ENCODE measurements around the gene PCDH8.
A peak's percentile ranks its signal among the peaks of the same experiment; 100 is the strongest.

PCDH8 gene

GRCh38 chr13:52862358-52863206, 14.1 kb upstream of the PCDH8 start:
- H3K27ac ChIP-seq, result no peak overlapping the region
- H2AFZ ChIP-seq (ENCODE audit: low read depth), result no peak overlapping the region
- no peaks in the 10 kb centered on the region for H3K36me3 ChIP-seq (ENCODE audit: insufficient read depth)
- no peak overlapping the region for H3K4me2 ChIP-seq
- H3K9ac ChIP-seq, result no peak overlapping the region
- peaks cover 63% of the 10 kb centered on the region for H3K4me1 ChIP-seq (ENCODE audit: low read depth, poor library complexity, severe bottlenecking)
- H3K79me2 ChIP-seq (ENCODE audit: insufficient read depth, low read depth), result no peaks in the 10 kb centered on the region
- H3K4me3 ChIP-seq (IDR thresholded peaks at IDR 0.05; ENCODE audit: insufficient read depth, low read depth, low read length), result no peak overlapping the region
- no peaks in the 10 kb centered on the region for H3K27me3 ChIP-seq (ENCODE audit: insufficient read depth, low read depth)
- TF ChIP-seq CTCF (conservative IDR thresholded peaks at IDR 0.05; ENCODE audit: low read depth, low read length), result peak; percentile 78
- no peaks in the 10 kb centered on the region for H4K20me1 ChIP-seq (ENCODE audit: insufficient read depth)

DNA sequence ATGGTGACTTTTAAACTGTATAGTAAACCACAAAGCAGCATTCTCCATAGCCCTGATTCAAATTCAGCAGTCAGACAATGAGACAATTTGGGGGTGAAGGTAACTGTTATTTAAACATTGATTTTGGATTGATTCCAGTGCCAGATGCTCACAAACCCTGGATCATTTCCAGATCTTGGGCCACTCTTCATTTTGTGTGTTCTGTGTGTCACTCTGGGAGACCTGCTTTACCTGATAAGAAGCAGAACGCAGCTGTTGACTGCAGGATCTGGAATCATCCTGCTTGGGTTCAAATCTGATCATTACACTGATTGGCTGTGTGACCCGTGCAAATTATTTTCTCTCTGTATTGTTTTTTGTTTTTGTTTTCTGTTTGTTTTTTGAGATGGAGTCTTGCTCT, 4.0 kb upstream of the PCDH8 start:
- Histone ChIP-seq H2AFZ (ENCODE audit: low read depth) (no peak overlapping the region), H3K27me3 (ENCODE audit: insufficient read depth, low read depth) (no peaks in the 10 kb centered on the region), H3K36me3 (ENCODE audit: insufficient read depth) (no peaks in the 10 kb centered on the region), H3K4me2 (peak overlapping the region; percentile 86), H3K27ac (peak overlapping the region; percentile 85), H3K9ac (peak overlapping the region; percentile 80; the same call in 1 of the 2 replicates), H4K20me1 (ENCODE audit: insufficient read depth) (no peaks in the 10 kb centered on the region), H3K79me2 (ENCODE audit: insufficient read depth, low read depth) (no peaks in the 10 kb centered on the region), H3K4me3 (IDR thresholded peaks at IDR 0.05; ENCODE audit: insufficient read depth, low read depth, low read length) (no peak overlapping the region), H3K4me1 (ENCODE audit: low read depth, poor library complexity, severe bottlenecking) (peaks cover 29% of the 10 kb centered on the region)
- no peak for TF ChIP-seq CTCF (conservative IDR thresholded peaks at IDR 0.05; ENCODE audit: low read depth, low read length)

- peak overlapping the region; percentile 80 for H3K9ac ChIP-seq
- H3K4me3 ChIP-seq (IDR thresholded peaks at IDR 0.05; ENCODE audit: insufficient read depth, low read depth, low read length), result no peak overlapping the region
- H3K4me1 ChIP-seq (ENCODE audit: low read depth, poor library complexity, severe bottlenecking), result peaks cover 29% of the 10 kb centered on the region
- no peaks in the 10 kb centered on the region for H3K27me3 ChIP-seq (ENCODE audit: insufficient read depth, low read depth)
- H3K4me2 ChIP-seq, result peak overlapping the region; percentile 86
- peak overlapping the region; percentile 85 for H3K27ac ChIP-seq
- no peak for TF ChIP-seq CTCF (conservative IDR thresholded peaks at IDR 0.05; ENCODE audit: low read depth, low read length)
- peak overlapping the region; percentile 71; the same call in 1 of the 2 replicates for H2AFZ ChIP-seq (ENCODE audit: low read depth)
- no peaks in the 10 kb centered on the region for H3K36me3 ChIP-seq (ENCODE audit: insufficient read depth)
- H4K20me1 ChIP-seq (ENCODE audit: insufficient read depth), result no peaks in the 10 kb centered on the region
- no peaks in the 10 kb centered on the region for H3K79me2 ChIP-seq (ENCODE audit: insufficient read depth, low read depth)
These were observed 2.9 kb upstream of the PCDH8 start for GRCh38 chr13:52851137-52851962.

DNA sequence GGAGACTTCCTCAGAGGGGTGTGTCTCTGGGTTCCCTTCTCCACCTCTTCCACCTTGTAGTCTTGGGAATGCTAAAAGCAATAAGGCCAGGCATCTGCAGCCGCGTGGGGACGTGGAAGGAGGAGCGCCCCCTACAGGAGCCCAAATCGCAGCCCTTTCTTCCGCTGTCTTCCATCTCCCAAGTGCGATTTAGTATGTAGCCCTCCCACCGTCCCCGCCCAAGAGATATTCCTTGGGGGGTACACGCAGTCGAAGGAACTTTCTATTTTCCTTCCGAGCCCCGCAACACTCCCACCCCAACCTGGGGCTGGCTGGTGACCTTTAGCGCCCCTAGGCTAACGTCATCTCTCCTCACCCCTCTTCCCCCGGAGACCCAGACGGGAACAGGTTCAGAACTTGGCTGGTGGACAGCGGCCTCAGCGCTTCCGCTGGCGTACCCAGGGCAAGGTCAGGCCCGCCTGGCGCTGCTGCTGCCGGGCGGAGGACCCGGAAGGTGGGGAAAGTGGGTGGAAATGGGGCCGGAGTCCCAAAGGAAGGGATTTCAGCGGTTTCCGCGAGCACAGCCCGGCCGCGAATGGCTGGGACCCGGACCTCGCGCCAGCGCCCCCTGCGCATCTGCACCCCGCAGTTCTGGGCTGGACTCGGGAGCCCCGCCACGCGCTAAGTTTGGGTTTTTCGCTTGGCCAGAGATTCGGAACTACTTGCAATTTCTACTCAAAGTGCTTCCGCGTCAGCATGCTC, 2.1 kb upstream of the PCDH8 start:
- H3K79me2 ChIP-seq (ENCODE audit: insufficient read depth, low read depth), result no peaks in the 10 kb centered on the region
- no peaks in the 10 kb centered on the region for H3K36me3 ChIP-seq (ENCODE audit: insufficient read depth)
- peak overlapping the region; percentile 85 for H3K27ac ChIP-seq
- peak overlapping the region; percentile 80 for H3K9ac ChIP-seq
- peaks cover 29% of the 10 kb centered on the region for H3K4me1 ChIP-seq (ENCODE audit: low read depth, poor library complexity, severe bottlenecking)
- no peak overlapping the region for H3K4me3 ChIP-seq (IDR thresholded peaks at IDR 0.05; ENCODE audit: insufficient read depth, low read depth, low read length)
- no peaks in the 10 kb centered on the region for H4K20me1 ChIP-seq (ENCODE audit: insufficient read depth)
- peak overlapping the region; percentile 86 for H3K4me2 ChIP-seq
- TF ChIP-seq CTCF (conservative IDR thresholded peaks at IDR 0.05; ENCODE audit: low read depth, low read length), result peak; percentile 69
- H2AFZ ChIP-seq (ENCODE audit: low read depth), result peak overlapping the region; percentile 71; the same call in 1 of the 2 replicates
- no peaks in the 10 kb centered on the region for H3K27me3 ChIP-seq (ENCODE audit: insufficient read depth, low read depth)
